SU-DHL-6 (cell line): ENCODE measurements around the gene SNPH.

Experiments used
- H2AFZ ChIP-seq: fragments of 200-600 bp; sonication (generic); 2 replicates; pipeline ENCODE4 v1.6.1; 2014; ENCODE audit warnings: low read depth, mild to moderate bottlenecking, moderate library complexity, mixed read lengths, antibody characterized with exemption, low read length; ENCODE audit not compliant: severe bottlenecking
- H3F3A ChIP-seq: fragments of 200-600 bp; shearing (Covaris generic); 2 replicates; pipeline ENCODE4 v1.6.0; 2016; ENCODE audit warnings: antibody characterized with exemption, mild to moderate bottlenecking; ENCODE audit not compliant: insufficient read depth
- H3K27ac ChIP-seq: fragments of 200-600 bp; sonication (generic); 2 replicates; pipeline ENCODE4 v1.5.1; 2016; ENCODE audit warnings: low read depth, mild to moderate bottlenecking, low read length, moderate library complexity, mixed read lengths
- H3K27me3 ChIP-seq: fragments of 200-600 bp; sonication (generic), shearing (Covaris generic); 2 replicates; pipeline ENCODE4 v1.6.0; 2014; ENCODE audit warnings: mild to moderate bottlenecking, low read length
- H3K36me3 ChIP-seq: fragments of 200-600 bp; sonication (generic); 2 replicates; pipeline ENCODE4 v1.6.1; 2014; ENCODE audit warnings: mild to moderate bottlenecking, low read length, mixed read lengths
- H3K4me2 ChIP-seq: fragments of 300-600, 200-600 bp; shearing (Covaris generic), sonication (generic); 2 replicates; pipeline ENCODE4 v1.6.0; 2014; ENCODE audit warnings: low read length, low read depth, mild to moderate bottlenecking; ENCODE audit not compliant: poor library complexity, severe bottlenecking
- H3K4me3 ChIP-seq: fragments of 200-600 bp; sonication (generic); 2 replicates; pipeline ENCODE4 v1.5.1; 2014; ENCODE audit warnings: antibody characterized with exemption, low read length, mild to moderate bottlenecking, mixed read lengths; ENCODE audit not compliant: insufficient read depth, poor library complexity, severe bottlenecking
- H3K79me2 ChIP-seq: fragments of 200-600 bp; sonication (generic); 2 replicates; pipeline ENCODE4 v1.6.1; 2014; ENCODE audit warnings: mild to moderate bottlenecking, low read length, moderate library complexity; ENCODE audit not compliant: insufficient read depth
- H3K9ac ChIP-seq: fragments of 200-600 bp; sonication (generic); 2 replicates; pipeline ENCODE4 v1.7.0; 2014; ENCODE audit warnings: mild to moderate bottlenecking, low read length
- H3K9me2 ChIP-seq: fragments of 200-600 bp; sonication (generic); replicated peaks from 2 replicates; pipeline ENCODE4 v1.6.1; 2014; ENCODE audit warnings: low read length; ENCODE audit not compliant: insufficient read depth
- H3K9me3 ChIP-seq: fragments of 200-600 bp; sonication (generic); 2 replicates; pipeline ENCODE4 v1.6.1; 2014; ENCODE audit warnings: low read length, mixed read lengths; ENCODE audit not compliant: insufficient read depth
- H4K20me1 ChIP-seq: fragments of 200-600 bp; sonication (generic); 2 replicates; pipeline ENCODE4 v1.6.1; 2014; ENCODE audit warnings: low read depth, mild to moderate bottlenecking, antibody characterized with exemption, low read length, moderate library complexity, mixed read lengths
- CTCF ChIP-seq: fragments of 200-600 bp; sonication (generic); IDR thresholded peaks from one replicate; pipeline ENCODE4 v1.5.1; 2017; ENCODE audit warnings: antibody characterized with exemption, mild to moderate bottlenecking, low read length, moderate library complexity; ENCODE audit not compliant: insufficient read depth, poor library complexity, severe bottlenecking
- EZH2phosphoT487 ChIP-seq: fragments of 200-600 bp; sonication (generic), shearing (Covaris generic); conservative IDR thresholded peaks from 2 replicates; pipeline ENCODE4 v1.6.1; 2018; ENCODE audit warnings: mild to moderate bottlenecking, antibody characterized with exemption, low read length, moderate library complexity, mixed read lengths

Gene SNPH

GRCh38 chr20:1278993-1279392 lies 12.9 kb downstream of the SNPH start:
- Histone ChIP-seq H3F3A (no peaks in the 10 kb centered on the region), H3K36me3 (no peaks in the 10 kb centered on the region), H3K27ac (no peak overlapping the region), H3K9me2 (no peaks in the 10 kb centered on the region), H2AFZ (no peak overlapping the region), H4K20me1 (no peaks in the 10 kb centered on the region), H3K9ac (no peak overlapping the region), H3K4me3 (no peak overlapping the region), H3K27me3 (no peaks in the 10 kb centered on the region), H3K79me2 (no peaks in the 10 kb centered on the region), H3K4me2 (no peak overlapping the region), H3K9me3 (no peaks in the 10 kb centered on the region)
- TF ChIP-seq CTCF, result no peak
- no peak for TF ChIP-seq EZH2phosphoT487

GRCh38 chr20:1280195-1281102 lies 14.4 kb downstream of the SNPH start:
- H3K9me2 ChIP-seq, result no peaks in the 10 kb centered on the region
- TF ChIP-seq EZH2phosphoT487 (no peak), CTCF (no peak)
- no peak overlapping the region for H3K4me2 ChIP-seq
- H3K79me2 ChIP-seq, result no peaks in the 10 kb centered on the region
- no peaks in the 10 kb centered on the region for H3F3A ChIP-seq
- no peak overlapping the region for H3K4me3 ChIP-seq
- no peak overlapping the region for H2AFZ ChIP-seq
- H4K20me1 ChIP-seq, result no peaks in the 10 kb centered on the region
- H3K27me3 ChIP-seq, result no peaks in the 10 kb centered on the region
- no peaks in the 10 kb centered on the region for H3K9me3 ChIP-seq
- H3K9ac ChIP-seq, result no peak overlapping the region
- H3K27ac ChIP-seq, result no peak overlapping the region
- H3K36me3 ChIP-seq, result no peaks in the 10 kb centered on the region

- H3K9ac ChIP-seq, result no peak overlapping the region
- H3F3A ChIP-seq, result no peaks in the 10 kb centered on the region
- H3K4me3 ChIP-seq, result no peak overlapping the region
- no peaks in the 10 kb centered on the region for H3K9me2 ChIP-seq
- H3K79me2 ChIP-seq, result no peaks in the 10 kb centered on the region
- H2AFZ ChIP-seq, result no peak overlapping the region
- H3K27ac ChIP-seq, result no peak overlapping the region
- H3K27me3 ChIP-seq, result no peaks in the 10 kb centered on the region
- TF ChIP-seq CTCF (no peak), EZH2phosphoT487 (no peak)
- H4K20me1 ChIP-seq, result no peaks in the 10 kb centered on the region
- H3K36me3 ChIP-seq, result no peaks in the 10 kb centered on the region
- no peak overlapping the region for H3K4me2 ChIP-seq
- no peaks in the 10 kb centered on the region for H3K9me3 ChIP-seq
Measured at GRCh38 chr20:1281279-1282057, 15.4 kb downstream of the SNPH start.
